ENCODE data around the gene SPACA1.

The SPACA1 gene

GRCh38 chr6:88062376-88062775 lies 14.7 kb downstream of the SPACA1 start:
- no peaks in the 10 kb centered on the region for H3K9me3 ChIP-seq
- no peak for DNase-seq
- intact Hi-C loops (cut with DNase I; ENCODE audit: low total_unique reads): no loop called here
- H3K36me3 ChIP-seq: no peaks in the 10 kb centered on the region
- no peak overlapping the region for H3K4me3 ChIP-seq
- no peaks in the 10 kb centered on the region for H3K27me3 ChIP-seq
- H3K4me1 ChIP-seq: no peaks in the 10 kb centered on the region
- no peak overlapping the region for H3K27ac ChIP-seq
- TF ChIP-seq CTCF (IDR thresholded peaks at IDR 0.05): no peak

- Histone ChIP-seq H3K4me1 (no peaks in the 10 kb centered on the region), H3K27ac (no peak overlapping the region), H3K27me3 (no peaks in the 10 kb centered on the region), H3K4me3 (no peak overlapping the region), H3K9me3 (no peaks in the 10 kb centered on the region), H3K36me3 (no peaks in the 10 kb centered on the region)
- no peak for TF ChIP-seq CTCF (IDR thresholded peaks at IDR 0.05)
- intact Hi-C loops (cut with DNase I; ENCODE audit: low total_unique reads): no loop called here
- no peak for DNase-seq
Observed at GRCh38 chr6:88072462-88072861, 24.8 kb downstream of the SPACA1 start.

- no peaks in the 10 kb centered on the region for H3K4me1 ChIP-seq
Observed at GRCh38 chr6:88074791-88075190, 27.1 kb downstream of the SPACA1 start.

GRCh38 chr6:88077305-88077704 lies 29.7 kb downstream of the SPACA1 start:
- intact Hi-C loops (cut with DNase I; ENCODE audit: low total_unique reads): no loop called here
- no peaks in the 10 kb centered on the region for H3K4me1 ChIP-seq
- no peak for DNase-seq
- no peaks in the 10 kb centered on the region for H3K9me3 ChIP-seq
- no peak for TF ChIP-seq CTCF (IDR thresholded peaks at IDR 0.05)
- no peaks in the 10 kb centered on the region for H3K27me3 ChIP-seq
- no peak overlapping the region for H3K27ac ChIP-seq
- H3K4me3 ChIP-seq: no peak overlapping the region
- H3K36me3 ChIP-seq: no peaks in the 10 kb centered on the region

More at GRCh38 chr6:88074791-88075190, 27.1 kb downstream of the SPACA1 start:
- DNase-seq: no peak
- no peaks in the 10 kb centered on the region for H3K36me3 ChIP-seq
- no peak overlapping the region for H3K4me3 ChIP-seq
- H3K27me3 ChIP-seq: no peaks in the 10 kb centered on the region
- TF ChIP-seq CTCF (IDR thresholded peaks at IDR 0.05): no peak
- intact Hi-C loops (cut with DNase I; ENCODE audit: low total_unique reads): no loop called here
- H3K9me3 ChIP-seq: no peaks in the 10 kb centered on the region
- H3K27ac ChIP-seq: no peak overlapping the region

- no peak for DNase-seq
- H3K4me3 ChIP-seq: no peak overlapping the region
- H3K9me3 ChIP-seq: no peaks in the 10 kb centered on the region
- H3K4me1 ChIP-seq: no peaks in the 10 kb centered on the region
- no peak overlapping the region for H3K27ac ChIP-seq
- no peaks in the 10 kb centered on the region for H3K36me3 ChIP-seq
- intact Hi-C loops (cut with DNase I; ENCODE audit: low total_unique reads): no loop called here
- no peak for TF ChIP-seq CTCF (IDR thresholded peaks at IDR 0.05)
- H3K27me3 ChIP-seq: no peaks in the 10 kb centered on the region
Observed at GRCh38 chr6:88086792-88087191, 39.2 kb downstream of the SPACA1 start.

GRCh38 chr6:88089708-88090107 lies 42.1 kb downstream of the SPACA1 start:
- no peaks in the 10 kb centered on the region for H3K9me3 ChIP-seq
- H3K4me1 ChIP-seq: no peaks in the 10 kb centered on the region
- H3K27me3 ChIP-seq: no peaks in the 10 kb centered on the region
- no peak overlapping the region for H3K4me3 ChIP-seq
- TF ChIP-seq CTCF (IDR thresholded peaks at IDR 0.05): no peak
- no peak overlapping the region for H3K27ac ChIP-seq
- no peaks in the 10 kb centered on the region for H3K36me3 ChIP-seq
- DNase-seq: no peak
- intact Hi-C loops (cut with DNase I; ENCODE audit: low total_unique reads): no loop called here

Measured in tibial artery (tissue), 4 donors.